SK-N-SH (cell line): ENCODE results near the gene TECPR1. TPM values are rescaled to one million over a fixed set of nuclear protein-coding genes. Genes with fewer than 3 reads are reported as not detected.

Experiments
- CTCF ChIA-PET: fragments of 300-600, 350-600 bp; formaldehyde crosslinking; extraction: SDS; loops from one replicate; lab custom pipeline; 2021; lab: Yijun Ruan, JAX
- POLR2A ChIA-PET: fragments of 350-600 bp; sonication (Branson Sonifier 250); formaldehyde crosslinking; extraction: SDS; loops from one replicate; lab custom pipeline; 2020; ENCODE audit warnings: antibody characterized with exemption, inconsistent platforms; lab: Yijun Ruan, JAX
- DNase-seq: peaks from one replicate; pipeline ENCODE4 v3.0.0; 2012
- H2AFZ ChIP-seq: fragments of 200-600 bp; sonication (generic); 2 replicates; pipeline ENCODE4 v1.8.1; 2016; ENCODE audit warnings: antibody characterized with exemption, mild to moderate bottlenecking, low read depth
- H3F3A ChIP-seq: fragments of 200-600 bp; sonication (generic); replicated peaks from 2 replicates; pipeline ENCODE3; 2016; ENCODE audit warnings: antibody characterized with exemption, mild to moderate bottlenecking; ENCODE audit not compliant: insufficient read depth
- H3K27ac ChIP-seq, 2 experiments: fragments of 200-500 bp in 1 of 2; fragments of 200-600 bp in 1 of 2; sonication (Bioruptor generic) in 1 of 2; sonication (generic), shearing (Covaris generic) in 1 of 2; 2 replicates each; pipeline versions ENCODE4 v1.5.1 to v1.6.1; 2014 to 2016; ENCODE audit warnings: low read depth in 2 of 2, inconsistent platforms in 1 of 2, low read length in 1 of 2, mild to moderate bottlenecking in 1 of 2, mixed read lengths in 1 of 2
- H3K27me3 ChIP-seq: fragments of 200-600 bp; sonication (generic), shearing (Covaris generic); 2 replicates; pipeline ENCODE4 v1.6.1; 2016; ENCODE audit warnings: mixed run types; ENCODE audit not compliant: insufficient read depth
- H3K36me3 ChIP-seq, 2 experiments: fragments of 200-500 bp in 1 of 2; fragments of 200-600 bp in 1 of 2; sonication (Bioruptor generic) in 1 of 2; sonication (generic) in 1 of 2; replicated peaks in 1 of 2; 2 replicates each; pipeline versions ENCODE3 to v1.5.1; 2014 to 2016; ENCODE audit warnings: low read length in 1 of 2, mild to moderate bottlenecking in 1 of 2; ENCODE audit not compliant: insufficient read depth in 2 of 2, control insufficient read depth in 1 of 2
- H3K4me1 ChIP-seq, 2 experiments: fragments of 200-500 bp in 1 of 2; fragments of 200-600 bp in 1 of 2; sonication (Bioruptor generic) in 1 of 2; sonication (generic), shearing (Covaris generic) in 1 of 2; 2 replicates each; pipeline versions ENCODE4 v1.5.1 to v1.6.1; 2014 to 2016; ENCODE audit warnings: low read depth in 1 of 2, low read length in 1 of 2, mixed run types in 1 of 2; ENCODE audit not compliant: insufficient read depth in 2 of 2, control insufficient read depth in 1 of 2
- H3K4me2 ChIP-seq: fragments of 200-600 bp; sonication (generic), shearing (Covaris generic); 2 replicates; pipeline ENCODE4 v1.6.1; 2017; ENCODE audit warnings: mixed run types
- H3K4me3 ChIP-seq, 2 experiments: fragments of 200-500 bp in 1 of 2; fragments of 200-600 bp in 1 of 2; sonication (Bioruptor generic) in 1 of 2; sonication (generic), shearing (Covaris generic) in 1 of 2; 2 replicates each; pipeline versions ENCODE4 v1.5.1 to v1.8.1; 2014 to 2016; ENCODE audit warnings: low read depth in 2 of 2, inconsistent platforms in 1 of 2, low read length in 1 of 2, mild to moderate bottlenecking in 1 of 2, mixed read lengths in 1 of 2, moderate library complexity in 1 of 2
- H3K79me2 ChIP-seq: fragments of 200-600 bp; sonication (generic); 2 replicates; pipeline ENCODE4 v1.8.1; 2017; ENCODE audit warnings: mild to moderate bottlenecking; ENCODE audit not compliant: insufficient read depth
- H3K9ac ChIP-seq: fragments of 200-600 bp; sonication (generic); 2 replicates; pipeline ENCODE4 v1.6.1; 2017; ENCODE audit warnings: mixed run types
- H3K9me2 ChIP-seq: fragments of 200-600 bp; sonication (generic); 2 replicates; pipeline ENCODE4 v1.6.1; 2017; ENCODE audit warnings: mixed run types
- H3K9me3 ChIP-seq: fragments of 200-600 bp; sonication (generic); 2 replicates; pipeline ENCODE4 v1.6.1; 2017; ENCODE audit warnings: mixed run types, mild to moderate bottlenecking, moderate library complexity
- H4K20me1 ChIP-seq: fragments of 200-600 bp; sonication (generic); 2 replicates; pipeline ENCODE4 v1.6.1; 2017; ENCODE audit warnings: mild to moderate bottlenecking, mixed run types; ENCODE audit not compliant: insufficient read depth
- CHD2 ChIP-seq: fragments of 150-350 bp; IDR thresholded peaks from 2 replicates; pipeline ENCODE4 v1.6.1; 2018; ENCODE audit warnings: low read length; ENCODE audit not compliant: partially characterized antibody
- ELF1 ChIP-seq: IDR thresholded peaks from 2 replicates; pipeline ENCODE4 v1.4.0; 2012
- EP300 ChIP-seq, 2 experiments: IDR thresholded peaks; 2 replicates each; pipeline versions ENCODE4 v1.4.0 to v1.6.1; 2012; ENCODE audit warnings: borderline replicate concordance in 1 of 2, low read depth in 1 of 2, low read length in 1 of 2
- EZH2phosphoT487 ChIP-seq: fragments of 200-600 bp; sonication (generic); IDR thresholded peaks from 2 replicates; pipeline ENCODE4 v1.6.1; 2017; ENCODE audit warnings: low read depth, mixed run types, mild to moderate bottlenecking, antibody characterized with exemption, moderate library complexity, borderline replicate concordance
- FOSL2 ChIP-seq: IDR thresholded peaks from 2 replicates; pipeline ENCODE4 v1.4.0; 2012; ENCODE audit warnings: low read depth, mild to moderate bottlenecking, moderate library complexity, borderline replicate concordance
- GATA2 ChIP-seq: sonication (generic); formaldehyde crosslinking; IDR thresholded peaks from 2 replicates; pipeline ENCODE4 v1.5.0; 2020; ENCODE audit warnings: mild to moderate bottlenecking, missing genetic modification reagents
- IRF3 ChIP-seq: fragments of 150-350 bp; IDR thresholded peaks from 2 replicates; pipeline ENCODE4 v1.6.1; 2016; ENCODE audit warnings: mild to moderate bottlenecking, low read depth, low read length
- MEF2A ChIP-seq: IDR thresholded peaks from 2 replicates; pipeline ENCODE4 v1.4.0; 2012; ENCODE audit warnings: low read depth, borderline replicate concordance
- MXI1 ChIP-seq: IDR thresholded peaks from 2 replicates; pipeline ENCODE4 v1.6.1; 2012; ENCODE audit warnings: mild to moderate bottlenecking, low read depth, low read length, improper control_type of control experiment
- NFIC ChIP-seq: IDR thresholded peaks from 2 replicates; pipeline ENCODE4 v1.4.0; 2012; ENCODE audit warnings: borderline replicate concordance
- NRF1 ChIP-seq: IDR thresholded peaks from 2 replicates; pipeline ENCODE4 v1.6.1; 2012; ENCODE audit warnings: low read depth, mild to moderate bottlenecking, low read length
- PBX3 ChIP-seq: IDR thresholded peaks from 2 replicates; pipeline ENCODE4; 2012
- POLR2AphosphoS5 ChIP-seq: IDR thresholded peaks from 2 replicates; pipeline ENCODE4 v1.6.1; 2012; ENCODE audit warnings: low read depth, low read length
- RCOR1 ChIP-seq: fragments of 150-350 bp; IDR thresholded peaks from 2 replicates; pipeline ENCODE4 v1.6.1; 2017; ENCODE audit warnings: antibody characterized with exemption, low read length
- RFX5 ChIP-seq: IDR thresholded peaks from 2 replicates; pipeline ENCODE4 v1.6.1; 2012; ENCODE audit warnings: mild to moderate bottlenecking, improper control_type of control experiment, low read length
- RXRA ChIP-seq: IDR thresholded peaks from 2 replicates; pipeline ENCODE4 v1.4.0; 2012; ENCODE audit warnings: low read depth, mild to moderate bottlenecking, borderline replicate concordance
- SMC3 ChIP-seq: IDR thresholded peaks from 2 replicates; pipeline ENCODE4 v1.6.1; 2012; ENCODE audit warnings: low read depth, low read length, improper control_type of control experiment
- TAF1 ChIP-seq: IDR thresholded peaks from 2 replicates; pipeline ENCODE4 v1.6.1; 2012; ENCODE audit warnings: low read depth, mild to moderate bottlenecking, low read length, moderate library complexity, borderline replicate concordance
- TEAD4 ChIP-seq: IDR thresholded peaks from 2 replicates; pipeline ENCODE4 v1.4.0; 2012; ENCODE audit warnings: mild to moderate bottlenecking, borderline replicate concordance; ENCODE audit not compliant: insufficient read depth
- USF2 ChIP-seq: fragments of 150-350 bp; IDR thresholded peaks from 2 replicates; pipeline ENCODE4 v1.6.1; 2017; ENCODE audit warnings: antibody characterized with exemption, low read length, low read depth, borderline replicate concordance
- YY1 ChIP-seq: IDR thresholded peaks from 2 replicates; pipeline ENCODE4 v1.4.0; 2012; ENCODE audit warnings: low read depth, mild to moderate bottlenecking
- WGBS: methylation state at CpG from one replicate; pipeline ENCODE4 v1.1.6; 2017; ENCODE audit warnings: low lambda C conversion rate; 5-methylcytosine and 5-hydroxymethylcytosine counted together
- polyA plus RNA-seq, 3 experiments: library from polyadenylated mRNA; depleted of rRNA; stranded (reverse); fragments of >200 nt; gene quantifications; 2 replicates each; pipeline ENCODE4 v1.2.3, GENCODE V29; 2012

Gene TECPR1
- polyA plus RNA-seq, 1 of the 3 experiments (the other 2 are of a cell fraction), result 6.8 TPM

GRCh38 chr7:98186452-98187137, 65.4 kb downstream of the TECPR1 start:
- H2AFZ ChIP-seq, result peak overlapping the region; percentile 47
- H3K4me1 ChIP-seq, result peaks cover 0 to 4% of the 10 kb centered on the region in 2 experiments; a peak in 1 of 4 replicates
- H3K9me3 ChIP-seq, result no peaks in the 10 kb centered on the region
- no peaks in the 10 kb centered on the region for H3K9me2 ChIP-seq
- WGBS, result 57% methylated on average over 9 of the region's 9 CpGs
- H3K4me3 ChIP-seq, result peak overlapping the region in 1 of 2 experiments; percentile 35; a peak in 2 of 4 replicates
- peak overlapping the region; percentile 50 for H3K4me2 ChIP-seq
- H4K20me1 ChIP-seq, result no peaks in the 10 kb centered on the region
- DNase-seq, result no peak
- H3K9ac ChIP-seq, result peak overlapping the region; percentile 58
- POLR2A ChIA-PET, result interaction anchor here (0.6 kb wide), 1 partner anchor 110 kb away, joined by 4 read pairs; no protein-coding TSS in a partner anchor
- H3K36me3 ChIP-seq, result peaks cover 5 to 10% of the 10 kb centered on the region in 2 experiments
- no peaks in the 10 kb centered on the region for H3K27me3 ChIP-seq
- H3F3A ChIP-seq, result peaks cover 30% of the 10 kb centered on the region
- H3K27ac ChIP-seq, result peak overlapping the region in 1 of 2 experiments; percentile 89; a peak in 2 of 4 replicates
- CTCF ChIA-PET, result interaction anchor here (1.0 to 6.7 kb wide), 5 partner anchors 9 to 165 kb away, joined by 3 to 36 read pairs (median 4); no protein-coding TSS in a partner anchor
- no peaks in the 10 kb centered on the region for H3K79me2 ChIP-seq
- peak; percentile 42; the same call in 1 of the 2 replicates for TF ChIP-seq ELF1
- peak; percentile 36; the same call in 1 of the 2 replicates for TF ChIP-seq NFIC
- peak; percentile 32; the same call in 1 of the 2 replicates for TF ChIP-seq FOSL2
- TF ChIP-seq TAF1, result no peak
- no peak for TF ChIP-seq TEAD4
- no peak for TF ChIP-seq IRF3
- peak; percentile 55; the same call in 1 of the 2 replicates for TF ChIP-seq RXRA
- peak in 1 of 2 experiments; percentile 54; a peak in 1 of 4 replicates for TF ChIP-seq EP300 (IDR thresholded peaks at IDR 0.05; ENCODE audit: borderline replicate concordance in 1 of 2, low read depth in 1 of 2, low read length in 1 of 2)
- TF ChIP-seq SMC3, result no peak
- peak; percentile 58; the same call in 1 of the 2 replicates for TF ChIP-seq MEF2A
- TF ChIP-seq EZH2phosphoT487, result no peak
- no peak for TF ChIP-seq NRF1
- TF ChIP-seq POLR2AphosphoS5, result no peak

- Histone ChIP-seq H3K9me3 (no peaks in the 10 kb centered on the region), H3F3A (peaks cover 30% of the 10 kb centered on the region), H3K36me3 (peaks cover 0 to under 1% of the 10 kb centered on the region in 2 experiments), H3K79me2 (no peaks in the 10 kb centered on the region), H3K9ac (no peak overlapping the region), H3K27ac (peak overlapping the region in 1 of 2 experiments; percentile 89; a peak in 2 of 4 replicates), H3K4me2 (no peak overlapping the region), H3K4me1 (peaks cover 0 to 4% of the 10 kb centered on the region in 2 experiments; a peak in 1 of 4 replicates), H3K9me2 (no peaks in the 10 kb centered on the region), H3K27me3 (no peaks in the 10 kb centered on the region), H4K20me1 (no peaks in the 10 kb centered on the region), H3K4me3 (no peak overlapping the region), H2AFZ (no peak overlapping the region)
- WGBS, result 94% methylated on average over 7 of the region's 7 CpGs
- ChIA-PET POLR2A (no interaction called here), CTCF (interaction anchor here (1.0 to 6.7 kb wide), 6 partner anchors 9 to 171 kb away, joined by 3 to 36 read pairs (median 4); no protein-coding TSS in a partner anchor)
- DNase-seq, result no peak
- TF ChIP-seq USF2, result no peak
- TF ChIP-seq SMC3, result no peak
- TF ChIP-seq FOSL2, result no peak
- TF ChIP-seq RFX5, result no peak
- no peak for TF ChIP-seq EZH2phosphoT487
- no peak for TF ChIP-seq POLR2AphosphoS5
- TF ChIP-seq TAF1, result no peak
- TF ChIP-seq TEAD4, result no peak
- TF ChIP-seq MXI1, result no peak
- TF ChIP-seq MEF2A, result no peak
- no peak for TF ChIP-seq GATA2 (CRISPR knock-in tag)
- TF ChIP-seq PBX3, result no peak
- no peak for TF ChIP-seq YY1
- no peak for TF ChIP-seq NFIC
- TF ChIP-seq RCOR1, result no peak
- no peak for TF ChIP-seq CHD2
Observed at GRCh38 chr7:98185101-98185500, 66.9 kb downstream of the TECPR1 start.
